Mammary microvascular endothelial cell (primary cell): ENCODE measurements around the gene TMEM167A. TPM values are rescaled to one million over a fixed set of nuclear protein-coding genes. Genes with fewer than 3 reads are reported as not detected.

Experiments
- total RNA-seq: library from RNA; depleted of rRNA; stranded (reverse); fragments of >200 nt; gene quantifications from 2 replicates; pipeline ENCODE4 v1.2.3, GENCODE V29; 2015

TMEM167A gene, protein sequence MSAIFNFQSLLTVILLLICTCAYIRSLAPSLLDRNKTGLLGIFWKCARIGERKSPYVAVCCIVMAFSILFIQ
- 35.2 and 44.6 TPM in 2 replicates for total RNA-seq

DNA sequence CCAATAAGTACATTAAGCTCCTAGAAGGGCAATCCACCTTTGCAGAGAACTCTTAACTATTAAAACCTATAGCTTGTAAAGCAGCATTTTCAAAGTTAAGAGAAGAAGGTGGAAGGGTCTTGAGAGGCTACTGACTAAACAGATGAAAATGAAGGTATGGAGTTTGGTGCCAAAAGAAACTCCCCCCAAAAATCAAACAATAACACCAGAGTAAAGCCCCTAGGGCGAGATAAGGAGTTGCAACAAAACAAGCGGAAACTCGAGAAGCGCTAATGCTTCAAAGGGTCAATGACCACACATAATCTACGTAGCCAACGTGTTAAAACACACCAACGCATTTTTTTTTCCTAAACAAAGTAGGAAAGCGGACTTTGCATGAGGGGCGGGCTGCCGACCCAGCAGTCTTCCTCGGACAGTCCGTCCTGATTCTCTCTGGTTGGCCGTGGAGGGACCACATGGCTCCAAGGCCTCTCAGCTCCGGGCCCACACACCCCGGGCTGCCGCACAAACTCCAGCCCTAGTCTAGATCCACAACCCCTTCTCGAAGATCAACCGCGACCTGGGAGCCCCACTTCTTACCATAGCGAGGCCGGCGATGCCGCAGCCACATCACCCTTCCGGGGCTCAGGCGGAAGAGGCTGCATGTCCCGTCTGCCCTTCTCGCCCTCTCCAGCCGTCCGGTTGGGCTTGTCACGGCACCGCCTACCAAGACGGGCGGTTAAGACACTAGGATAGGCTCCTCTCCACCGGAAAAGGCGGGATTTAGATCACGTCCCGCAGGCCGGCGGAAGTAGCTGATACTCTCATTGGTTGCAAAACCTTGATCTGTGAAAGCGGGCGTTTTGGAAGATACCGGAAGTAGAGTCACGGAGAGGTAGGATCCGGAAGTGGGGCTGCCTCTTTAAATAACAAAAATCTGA is at the start of gene TMEM167A, which contains the start of gene XRCC4:
Gene TMEM167A (minus strand): TSS at position 653 of the 920 bp plus-strand sequence. CDS start 71 bp downstream, at position 582.
Gene XRCC4 (plus strand): TSS at position 806 of the 920 bp plus-strand sequence. CDS start 27,373 bp downstream, outside the sequence.

Other genes starting within 250 kb of the TMEM167A start
- 8.6 and 9.9 TPM in 2 replicates for gene XRCC4, start 153 bp upstream of the TMEM167A start, total RNA-seq